NCI-H2029 treated with DMSO at 0.1 percent for 48 hours (cell line): ENCODE data around the gene ZDHHC14.
"Not testable (repeated sequence)": the region's sequence is repeated elsewhere in the genome, so short reads cannot be mapped to it uniquely, and the experiment has no call there.

Source experiments
- DNase-seq: peaks from one replicate; lab custom pipeline; 2025; lab: John Stamatoyannopoulos, UW

Gene ZDHHC14

DNA sequence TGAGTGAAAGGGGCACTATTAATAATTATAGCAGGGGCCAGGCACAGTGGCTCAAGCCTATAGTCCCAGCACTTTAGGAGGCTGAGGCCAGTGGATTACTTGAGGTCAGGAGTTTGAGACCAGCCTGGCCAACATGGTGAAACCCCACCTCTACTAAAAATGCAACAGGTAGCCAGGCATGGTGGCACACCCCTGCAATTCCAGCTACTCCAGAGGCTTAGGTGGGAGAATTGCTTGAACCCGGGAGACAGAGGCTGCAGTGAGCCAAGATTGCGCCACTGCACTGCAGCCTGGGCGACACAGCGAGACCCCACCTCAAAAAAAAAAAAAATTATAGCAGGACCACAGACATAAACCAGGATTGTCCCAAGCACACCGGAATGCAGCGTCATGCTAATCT, 340.0 kb downstream of the ZDHHC14 start:
- not testable (repeated sequence) for DNase-seq

- no peak for DNase-seq
Measured at GRCh38 chr6:157721426-157721825, 340.4 kb downstream of the ZDHHC14 start.

- no peak for DNase-seq
Measured at GRCh38 chr6:157721830-157722229, 340.8 kb downstream of the ZDHHC14 start.

DNA sequence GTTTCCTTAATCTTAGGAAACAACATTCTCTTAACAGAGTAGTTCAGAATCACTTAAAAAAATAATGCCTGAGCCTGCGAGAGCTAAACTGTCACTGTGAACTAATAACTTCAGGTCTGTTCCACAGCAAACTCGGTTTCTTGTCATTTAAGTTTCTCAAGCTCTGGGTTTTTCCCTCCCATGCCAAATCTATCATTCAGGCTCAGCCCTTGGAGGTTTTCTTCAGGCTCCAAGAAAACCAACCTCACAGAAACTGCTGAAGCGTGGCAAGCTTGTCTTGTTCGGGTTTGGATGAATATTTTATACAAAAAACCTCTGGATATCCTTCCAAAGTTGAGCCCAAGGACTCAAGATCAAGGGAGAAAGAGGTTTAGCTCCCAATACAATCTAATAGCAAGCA, 342.4 kb downstream of the ZDHHC14 start:
- no peak for DNase-seq

DNA sequence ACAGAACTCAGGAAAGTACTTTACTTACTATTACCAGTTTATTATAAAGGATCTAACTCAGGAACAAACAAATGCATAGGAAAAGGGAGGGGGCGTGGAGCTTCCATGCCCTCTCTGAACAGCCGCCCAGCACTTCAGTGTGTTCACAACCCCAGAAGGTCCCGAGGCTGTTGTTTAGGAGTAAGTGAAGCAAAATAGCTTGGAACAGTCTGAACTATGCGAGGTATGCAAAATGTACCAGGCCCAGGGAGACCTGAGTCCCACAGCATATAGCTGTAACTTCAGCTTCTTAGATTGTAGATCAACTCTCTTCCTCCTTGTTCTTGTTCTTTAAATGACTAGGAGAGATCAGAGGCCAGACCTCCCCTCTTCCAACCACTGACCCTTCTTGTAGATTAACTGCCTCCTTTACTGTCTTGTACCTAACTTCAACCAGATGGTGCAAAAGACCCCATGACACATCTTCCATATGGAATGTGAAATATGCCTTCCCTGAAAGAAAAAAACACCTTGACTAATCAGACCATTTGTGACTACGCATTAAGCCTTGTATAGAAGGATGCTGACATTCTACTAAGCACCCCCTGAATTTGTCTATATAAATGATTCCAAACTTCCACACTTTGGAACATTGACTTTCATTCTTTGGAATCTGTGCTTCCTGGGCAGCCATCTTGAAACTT, 343.3 kb downstream of the ZDHHC14 start:
- no peak for DNase-seq

DNA sequence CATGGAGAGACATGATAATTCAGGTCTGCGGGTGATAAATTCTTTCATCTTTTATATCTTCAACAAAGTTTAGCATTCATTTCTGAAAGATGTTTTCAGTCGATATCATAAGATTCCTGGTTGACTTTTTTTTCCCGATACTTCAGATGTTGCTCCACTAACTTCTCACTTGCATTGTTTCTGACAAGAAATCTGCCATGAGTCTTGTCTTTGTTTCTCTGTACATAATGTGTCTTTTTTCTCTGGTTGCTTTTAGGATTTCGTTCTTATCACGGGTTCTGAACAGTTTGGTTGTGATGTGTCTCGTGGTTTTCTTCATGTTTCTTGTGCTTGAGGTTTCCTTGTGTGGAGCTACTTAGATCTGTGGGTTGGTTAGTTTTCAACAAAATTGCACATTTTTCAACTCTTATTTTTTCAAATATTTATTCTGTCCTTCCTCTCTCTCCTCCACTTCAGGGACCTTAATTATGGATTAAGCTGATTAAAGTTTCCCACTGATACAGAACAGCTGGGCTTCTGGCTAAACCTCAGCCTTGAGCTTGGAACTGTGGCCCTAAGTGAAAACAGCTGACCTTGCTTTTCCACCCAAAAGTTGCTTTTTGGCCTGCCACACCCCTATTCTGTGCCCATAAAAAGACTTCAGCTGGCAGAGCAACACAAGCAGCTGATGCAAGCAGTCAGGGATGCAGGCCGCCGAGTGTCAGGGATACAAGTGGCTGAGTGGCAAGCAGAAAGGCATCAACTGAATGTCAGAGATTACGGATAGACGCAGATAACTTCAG, 344.2 kb downstream of the ZDHHC14 start:
- no peak for DNase-seq

DNA sequence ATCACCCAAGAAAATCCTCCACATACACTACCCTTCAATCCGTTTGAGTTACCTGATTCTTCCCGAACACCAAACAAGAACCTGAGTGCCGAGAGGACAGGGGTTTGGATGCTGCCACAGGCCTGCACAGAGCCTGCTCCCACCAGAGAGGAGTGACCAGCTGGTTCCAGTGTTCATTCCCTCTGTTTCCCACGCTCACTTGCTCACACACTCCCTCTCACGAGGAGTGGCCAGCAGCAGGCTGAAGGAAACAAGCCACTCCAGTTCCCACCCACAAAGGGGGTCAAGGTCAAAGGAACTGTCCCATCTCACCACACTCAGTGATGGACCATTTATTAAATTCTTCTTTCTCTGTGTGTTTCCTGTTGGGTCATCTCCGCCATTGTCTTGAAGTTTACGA, 344.8 kb downstream of the ZDHHC14 start:
- no peak for DNase-seq

DNA sequence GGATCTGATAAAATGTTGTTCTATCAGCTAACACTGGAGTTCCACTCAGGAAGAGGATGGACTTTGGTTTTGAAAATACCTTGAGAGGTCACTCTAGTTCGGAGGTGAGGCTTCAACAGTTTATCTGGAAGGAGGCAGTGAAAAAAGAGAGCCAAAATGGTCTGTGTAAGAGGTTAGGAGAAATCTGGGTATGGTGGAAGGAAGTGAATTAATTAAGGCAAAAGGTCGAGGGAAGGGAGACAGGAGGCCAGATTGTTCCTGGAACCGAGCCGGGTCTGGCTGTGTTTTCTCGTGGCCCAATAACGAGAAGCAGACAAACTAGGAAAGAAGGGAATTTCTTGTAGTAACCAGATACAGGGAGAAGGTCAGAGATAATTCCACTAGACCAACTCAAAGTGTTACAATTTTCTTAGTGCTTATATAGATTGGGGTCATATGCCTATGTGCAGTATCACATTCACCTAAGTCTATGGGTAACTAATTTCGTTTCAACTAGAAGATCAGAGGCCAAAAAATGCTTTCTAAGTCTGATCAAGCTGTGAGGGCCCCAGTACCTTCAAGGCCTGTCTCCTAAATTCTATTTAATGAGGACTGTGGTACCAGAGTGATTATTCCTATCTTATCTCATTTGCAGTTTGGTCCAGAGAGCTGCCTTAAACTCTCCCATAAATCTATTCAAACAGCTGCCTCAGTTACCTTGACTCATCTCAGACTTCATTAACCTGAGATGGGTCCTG, 346.1 kb downstream of the ZDHHC14 start:
- DNase-seq: no peak
